HG02852 (cell line): ENCODE measurements around the gene MXRA7.
"Not testable (repeated sequence)": the region's sequence is repeated elsewhere in the genome, so short reads cannot be mapped to it uniquely, and the experiment has no call there.

Experiments
- ATAC-seq: cut with Tn5 transposase; IDR thresholded peaks from one replicate; pipeline ENCODE4 v1.9.1; 2021; ENCODE audit warnings: mild to moderate bottlenecking, moderate library complexity; ENCODE audit not compliant: unreplicated experiment

MXRA7 gene

DNA sequence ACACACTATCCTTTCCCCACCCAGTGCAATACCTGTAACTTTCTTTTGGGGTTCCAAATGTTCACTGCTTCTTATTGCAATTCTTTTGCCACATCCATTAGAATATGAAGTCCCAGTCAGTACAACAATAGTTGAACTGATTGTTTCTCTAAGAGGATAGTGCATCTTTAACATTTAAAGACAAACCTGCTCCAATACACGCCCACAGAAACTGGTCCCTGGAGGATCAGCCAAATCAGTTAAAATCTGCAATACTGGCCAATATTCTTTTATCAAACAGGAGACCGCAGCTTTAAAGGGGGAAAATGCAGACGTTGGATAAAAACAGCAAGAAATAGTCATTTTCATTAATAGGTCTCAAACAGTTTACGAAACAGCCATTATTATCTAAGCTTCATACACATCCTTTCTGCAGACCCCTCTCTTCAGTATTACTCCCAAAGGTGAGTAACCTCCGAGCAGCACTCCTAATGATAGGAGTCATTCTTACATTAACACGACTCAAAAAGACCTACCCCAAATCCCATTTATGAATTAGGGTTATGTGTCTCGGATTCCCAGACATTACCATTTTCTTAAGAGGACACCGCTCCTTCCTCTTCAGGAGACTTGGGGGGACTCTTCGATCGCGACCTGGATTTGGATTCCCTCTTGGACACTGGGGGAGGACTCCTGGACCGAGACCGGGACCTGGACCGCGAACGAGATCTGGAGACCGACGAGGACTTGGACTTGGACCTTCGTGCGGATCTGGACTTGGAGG is 25.0 kb upstream of the MXRA7 start:
- ATAC-seq, result no peak

DNA sequence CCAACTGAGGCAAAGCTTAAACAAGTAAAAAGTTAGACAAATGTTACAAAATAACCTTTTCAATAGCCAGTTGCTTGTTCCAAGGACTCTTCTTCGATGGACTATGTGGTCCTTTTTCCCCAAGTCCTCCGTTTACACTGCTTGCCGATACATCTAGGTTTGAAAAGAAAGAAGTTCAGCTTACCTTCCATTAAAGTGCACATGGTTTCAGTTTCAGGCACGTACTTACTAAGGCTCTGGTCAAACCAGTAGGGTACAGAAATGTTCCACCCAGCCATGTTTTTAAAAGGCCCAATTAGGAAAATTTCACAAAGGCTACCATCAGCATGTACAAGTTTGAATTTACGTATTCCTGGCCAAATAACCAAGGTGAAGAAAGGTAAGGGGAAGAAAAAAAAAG is 24.2 kb upstream of the MXRA7 start:
- ATAC-seq, result no peak

DNA sequence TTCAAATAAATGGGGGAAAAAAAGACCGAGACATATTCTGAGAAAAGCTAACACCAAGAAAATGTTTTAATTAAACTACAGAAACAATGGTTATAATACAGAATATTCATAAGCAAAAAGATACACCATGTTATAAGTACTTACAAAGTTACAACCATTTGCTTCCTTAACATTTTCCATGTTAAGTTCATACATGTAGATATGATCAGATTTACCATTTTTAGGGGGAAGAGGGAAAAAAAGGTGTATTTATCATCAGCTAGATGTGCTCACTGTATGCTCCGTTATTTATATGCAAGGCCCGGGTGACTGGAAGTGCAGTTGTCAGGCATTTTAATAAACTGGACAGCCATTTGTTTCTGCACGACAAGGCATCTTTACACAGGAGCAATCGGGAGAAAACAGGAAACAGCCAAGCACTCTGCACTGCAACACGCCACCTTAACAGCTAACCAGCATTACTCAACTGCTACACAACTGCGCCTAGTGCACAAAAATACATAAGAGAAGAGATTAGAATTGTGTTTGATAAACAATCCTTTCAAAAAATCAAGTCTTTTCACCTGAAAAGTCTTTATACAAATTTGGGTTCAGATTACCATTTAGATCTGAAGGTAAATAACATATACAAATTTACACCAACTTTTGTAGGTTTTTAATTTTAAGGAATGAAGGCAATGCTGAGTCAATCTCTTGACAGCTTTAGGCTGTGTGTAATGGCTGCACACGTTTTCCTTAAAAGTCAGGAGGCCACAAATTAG is 23.5 kb upstream of the MXRA7 start:
- ATAC-seq, result no peak

DNA sequence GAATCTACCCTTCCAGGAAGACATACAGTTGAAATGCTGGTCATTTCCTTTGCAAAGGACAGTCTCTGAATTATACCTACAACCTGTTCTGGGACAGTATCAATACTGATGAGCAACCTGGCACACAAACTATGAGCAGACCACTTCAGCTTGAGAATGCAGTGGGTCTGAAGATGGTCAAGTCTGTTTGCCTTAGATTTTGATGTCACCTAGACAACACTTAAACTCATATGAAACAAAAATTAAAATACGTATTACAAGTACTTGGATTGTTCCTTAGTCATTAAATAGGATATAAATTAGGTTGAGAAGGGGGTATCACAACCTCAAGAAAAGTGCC is 22.8 kb upstream of the MXRA7 start:
- no peak for ATAC-seq

DNA sequence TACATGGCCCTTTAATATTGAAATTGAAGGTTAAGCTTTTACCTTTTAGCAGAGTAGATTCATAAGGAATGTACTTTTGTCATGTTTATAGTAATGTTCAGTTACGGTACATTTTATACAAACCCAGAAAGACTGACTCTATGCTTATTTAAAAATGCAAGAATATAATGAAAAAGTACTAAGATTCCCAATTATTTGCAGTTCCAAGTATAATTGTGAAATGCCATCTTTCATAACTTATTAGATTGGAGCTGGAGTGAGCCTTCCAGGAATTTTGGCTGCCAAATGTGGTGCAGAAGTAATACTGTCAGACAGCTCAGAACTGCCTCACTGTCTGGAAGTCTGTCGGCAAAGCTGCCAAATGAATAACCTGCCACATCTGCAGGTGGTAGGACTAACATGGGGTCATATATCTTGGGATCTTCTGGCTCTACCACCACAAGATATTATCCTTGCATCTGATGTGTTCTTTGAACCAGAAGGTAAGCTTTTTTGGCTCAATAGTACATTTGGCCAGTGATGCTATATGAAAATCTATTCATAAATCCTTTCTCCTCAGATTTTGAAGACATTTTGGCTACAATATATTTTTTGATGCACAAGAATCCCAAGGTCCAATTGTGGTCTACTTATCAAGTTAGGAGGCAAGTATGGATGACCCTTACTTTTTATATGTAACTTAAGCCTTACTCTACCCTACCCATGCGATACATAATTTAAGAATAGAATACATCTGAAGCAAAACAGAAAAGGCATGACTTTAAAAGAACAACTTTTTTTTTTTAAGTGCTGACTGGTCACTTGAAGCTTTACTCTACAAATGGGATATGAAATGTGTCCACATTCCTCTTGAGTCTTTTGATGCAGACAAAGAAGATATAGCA is 22.2 kb upstream of the MXRA7 start:
- ATAC-seq, result no peak

DNA sequence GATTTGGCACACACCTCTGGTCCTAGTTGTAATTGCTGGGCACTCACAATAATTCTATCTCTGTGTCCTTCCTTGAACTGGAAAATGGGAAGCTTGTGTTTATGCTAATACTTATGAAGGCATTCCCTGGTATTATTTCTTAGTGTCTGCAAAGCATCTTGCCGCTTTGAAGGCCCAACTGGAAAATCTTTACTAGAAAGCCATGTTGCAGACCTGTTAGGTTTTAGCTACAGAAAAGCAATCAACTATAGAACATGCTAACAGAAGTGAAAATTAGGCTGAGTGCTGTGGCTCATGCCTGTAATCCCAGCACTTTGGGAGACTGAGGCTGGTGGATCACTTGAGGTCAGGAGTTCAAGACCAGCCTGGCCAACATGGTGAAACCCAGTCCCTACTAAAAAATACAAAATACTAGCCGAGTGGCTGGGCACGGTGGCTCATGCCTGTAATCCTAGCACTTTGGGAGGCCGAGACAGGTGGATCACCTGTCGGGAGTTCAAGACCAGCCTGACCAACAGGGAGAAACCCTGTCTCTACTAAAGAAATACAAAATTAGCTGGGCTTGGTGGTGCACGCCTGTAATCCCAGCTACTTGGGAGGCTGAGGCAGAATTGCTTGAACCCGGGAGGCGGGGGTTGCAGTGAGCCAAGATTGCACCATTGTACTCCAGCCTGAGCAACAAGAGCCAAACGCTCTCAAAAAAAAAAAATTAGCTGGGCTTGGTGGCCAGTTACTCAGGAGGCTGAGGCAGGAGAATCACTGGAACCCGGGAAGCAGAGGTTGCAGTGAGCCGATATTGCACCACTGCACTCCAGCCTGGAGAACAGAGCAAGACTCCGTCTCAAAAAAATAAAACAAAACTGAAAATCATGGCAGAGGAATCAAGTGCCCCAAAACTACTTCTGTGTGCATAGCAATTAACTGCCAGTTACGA is 21.3 kb upstream of the MXRA7 start:
- not testable (repeated sequence) for ATAC-seq

DNA sequence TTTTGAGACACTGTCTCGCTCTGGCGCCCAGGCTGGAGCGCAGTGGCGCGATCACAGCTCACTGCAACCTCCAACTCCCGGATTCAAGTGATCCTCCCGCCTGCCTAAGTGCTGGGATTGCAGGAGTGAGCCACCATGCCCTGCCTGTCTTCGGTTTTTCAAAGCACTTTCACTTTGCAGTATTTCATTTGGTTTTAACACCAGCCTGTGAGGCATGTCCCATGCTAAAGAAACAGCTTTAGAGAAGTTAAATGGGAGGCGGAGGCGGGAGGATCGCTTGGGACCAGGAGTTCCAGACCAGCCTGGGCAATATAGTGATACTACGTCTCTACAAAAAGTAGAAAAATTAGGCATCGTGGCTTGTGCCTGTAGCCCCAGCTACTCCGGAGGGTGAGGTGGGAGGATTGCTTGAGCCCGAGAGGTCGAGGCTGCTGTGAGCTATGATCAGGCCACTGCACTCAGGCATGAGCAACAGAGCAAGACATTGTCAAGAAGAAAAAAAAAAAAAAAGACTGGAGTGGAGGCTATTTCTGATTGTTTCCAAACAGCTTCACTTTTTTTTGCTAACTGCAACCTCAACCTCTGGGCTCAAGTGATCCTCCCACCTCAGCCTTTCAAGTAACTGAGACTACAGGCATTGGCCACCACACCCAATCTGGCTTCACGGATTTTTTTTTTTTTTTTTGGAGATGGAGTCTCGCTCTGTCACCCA is 17.1 kb upstream of the MXRA7 start:
- ATAC-seq, result no peak

DNA sequence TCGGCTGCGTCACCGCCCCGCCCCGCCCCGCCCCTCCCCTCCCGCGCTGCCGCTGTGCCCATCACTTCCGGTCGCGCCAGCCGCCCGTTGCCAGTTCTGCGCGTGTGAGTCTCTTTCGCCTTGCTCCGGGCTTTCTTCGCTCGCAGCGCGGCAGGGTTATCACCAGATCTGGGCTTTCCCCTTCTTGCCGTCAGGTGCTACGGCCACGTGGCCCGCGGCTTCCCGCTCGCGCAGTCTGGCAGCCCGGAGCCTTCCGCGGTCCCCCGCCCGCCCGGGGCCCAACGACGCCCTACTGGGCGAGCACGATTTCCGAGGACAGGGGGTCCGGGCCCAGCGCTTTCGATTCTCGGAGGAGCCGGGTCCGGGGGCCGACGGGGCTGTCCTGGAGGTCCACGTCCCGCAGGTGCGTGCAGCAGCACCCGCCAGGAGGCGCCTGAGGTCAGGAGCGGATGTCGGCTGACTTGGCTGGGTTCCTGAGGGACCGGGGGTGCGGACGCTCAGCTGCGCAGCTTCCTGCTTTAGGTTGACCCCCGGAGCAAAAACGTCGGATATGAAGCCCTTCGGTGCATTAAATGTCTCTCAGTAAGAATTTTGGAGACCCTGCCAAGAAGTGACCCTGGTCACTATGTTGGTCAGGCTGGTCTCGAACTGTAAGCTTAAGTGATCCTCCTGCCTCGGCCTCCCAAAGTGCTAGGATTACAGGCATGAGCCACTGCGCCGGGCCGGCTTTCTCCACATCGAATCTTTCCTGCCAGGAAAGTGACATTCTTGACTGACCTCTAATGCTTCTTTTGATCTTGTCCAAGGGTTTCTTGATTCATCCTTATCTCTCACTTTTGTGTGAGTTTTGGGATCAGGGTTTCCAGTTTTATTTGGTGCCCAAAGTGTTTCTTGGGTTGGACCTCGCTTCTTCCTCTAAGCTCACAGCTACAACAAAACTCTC is 16.3 kb upstream of the MXRA7 start, which contains the start of gene METTL23:
Gene METTL23, plus strand, starts transcription at position 64 of the 943 bp plus-strand sequence. CDS start 2,872 bp downstream, outside the sequence.
- peak; percentile 48 for ATAC-seq

DNA sequence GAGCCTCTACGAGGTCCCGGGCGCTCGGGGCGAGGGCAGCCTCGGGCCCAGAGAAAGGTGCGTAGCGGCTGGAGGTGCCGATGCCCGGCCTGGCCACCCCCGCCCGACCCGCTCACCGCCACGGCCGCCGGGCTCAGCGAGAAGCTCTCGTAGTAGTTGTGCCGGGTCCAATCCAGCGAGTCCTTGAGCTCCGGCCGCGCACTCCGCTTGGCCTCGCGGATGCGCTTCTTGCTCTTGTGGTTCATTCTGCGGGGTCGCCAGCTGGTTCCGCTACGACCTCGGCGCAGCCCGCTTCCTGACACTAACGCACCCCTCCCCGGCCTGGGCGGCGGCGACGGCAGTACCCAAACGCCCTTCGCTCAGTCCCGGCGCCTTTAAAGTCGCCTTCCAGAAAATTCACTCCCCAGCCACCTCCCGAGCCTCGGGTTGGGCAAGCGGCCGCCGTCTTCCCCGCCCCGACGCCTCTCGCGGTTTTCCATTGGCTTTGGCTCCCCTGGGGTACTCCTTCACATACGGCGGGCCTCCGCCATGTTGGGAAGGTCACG is 15.5 kb upstream of the MXRA7 start, which contains the start of gene JMJD6:
Gene JMJD6, minus strand, starts transcription at position 376 of the 545 bp plus-strand sequence. Its CDS starts 131 bp downstream, at position 245.
- ATAC-seq, result peak; percentile 64

DNA sequence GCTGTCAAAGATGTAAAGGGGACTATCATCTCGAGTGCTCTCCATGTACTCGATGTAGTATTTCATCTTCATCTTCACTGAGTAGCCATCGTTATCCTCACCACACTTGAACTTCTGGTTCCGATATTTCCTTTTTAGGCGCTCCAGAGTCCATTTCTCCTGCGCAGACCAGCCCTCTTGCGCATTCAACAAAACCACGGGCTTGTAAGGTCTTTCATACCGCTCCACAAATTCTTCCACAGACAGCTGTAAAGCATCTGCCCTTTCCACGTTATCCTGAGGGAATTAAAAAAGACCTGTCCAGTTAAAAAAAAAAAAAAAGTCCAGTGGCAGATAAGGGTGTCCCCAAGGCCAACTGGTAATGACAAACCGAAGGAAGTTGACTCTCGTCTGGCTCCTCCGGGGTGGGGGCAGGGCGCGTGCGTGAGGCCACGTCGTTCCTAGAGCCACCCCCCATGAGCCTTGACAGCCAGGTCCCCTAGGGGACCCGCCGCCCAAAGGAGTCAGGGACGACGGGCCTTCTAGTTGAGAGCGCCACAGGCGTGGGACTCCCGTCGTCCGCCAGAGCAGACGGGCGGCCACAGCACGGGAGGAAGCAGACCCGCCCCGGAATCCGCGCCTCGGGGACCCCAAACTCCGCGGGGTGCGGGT is 14.9 kb upstream of the MXRA7 start:
- ATAC-seq, result peak; percentile 31

DNA sequence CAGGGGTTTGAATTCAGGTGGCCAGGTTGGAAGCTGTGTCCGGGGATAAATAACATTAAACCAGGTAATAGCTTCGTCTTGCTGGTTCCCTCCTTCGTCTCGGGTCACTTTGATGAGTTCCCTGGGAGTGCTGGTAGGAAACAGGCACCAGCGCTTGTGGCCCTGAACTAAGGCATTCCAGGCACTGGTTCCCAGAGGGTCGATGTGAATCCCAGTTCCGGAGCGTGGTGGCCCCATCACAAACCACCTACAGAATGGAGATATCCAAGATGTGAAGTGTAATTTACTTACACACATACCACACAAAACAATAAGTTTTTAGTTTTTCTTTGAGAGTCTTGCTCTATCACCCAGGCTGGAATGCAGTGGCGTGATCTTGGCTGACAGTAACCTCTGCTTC is 13.0 kb upstream of the MXRA7 start:
- no peak for ATAC-seq

DNA sequence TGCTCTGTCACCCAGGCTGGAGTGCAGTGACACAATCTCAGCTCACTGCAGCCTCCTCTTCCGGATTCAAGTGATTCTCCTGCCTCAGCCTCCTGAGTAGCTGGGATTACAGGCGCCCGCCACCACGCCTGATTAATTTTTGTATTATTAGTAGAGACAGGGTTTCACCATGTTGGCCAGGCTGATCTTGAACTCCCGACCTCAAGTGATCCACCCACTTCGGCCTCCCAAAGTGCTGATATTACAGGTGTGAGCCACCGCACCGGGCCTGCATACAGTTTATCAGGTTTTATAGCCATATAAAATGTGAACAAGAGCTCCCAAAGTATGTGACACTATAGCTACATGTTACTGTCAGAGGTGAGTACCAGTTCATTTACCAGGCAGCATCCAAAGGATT is 12.2 kb upstream of the MXRA7 start:
- not testable (repeated sequence) for ATAC-seq

DNA sequence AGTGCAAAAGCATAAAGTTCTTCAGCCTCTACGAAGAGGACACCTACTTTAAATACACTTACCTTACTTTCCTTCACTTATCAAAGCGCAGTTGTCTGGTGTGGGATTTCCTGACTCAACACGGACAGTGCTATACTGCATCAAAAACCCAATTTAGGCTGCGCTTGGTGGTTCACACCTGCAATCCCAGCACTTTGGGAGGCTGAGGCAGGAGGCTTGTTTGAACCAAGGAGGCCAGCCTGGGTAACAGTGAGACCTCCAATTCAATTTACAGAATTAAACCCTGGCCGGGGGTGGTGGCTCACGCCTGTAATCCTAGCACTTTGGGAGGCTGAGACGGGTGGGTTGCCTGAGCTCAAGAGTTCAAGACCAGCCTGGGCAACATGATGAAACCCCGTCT is 11.5 kb upstream of the MXRA7 start:
- no peak for ATAC-seq

DNA sequence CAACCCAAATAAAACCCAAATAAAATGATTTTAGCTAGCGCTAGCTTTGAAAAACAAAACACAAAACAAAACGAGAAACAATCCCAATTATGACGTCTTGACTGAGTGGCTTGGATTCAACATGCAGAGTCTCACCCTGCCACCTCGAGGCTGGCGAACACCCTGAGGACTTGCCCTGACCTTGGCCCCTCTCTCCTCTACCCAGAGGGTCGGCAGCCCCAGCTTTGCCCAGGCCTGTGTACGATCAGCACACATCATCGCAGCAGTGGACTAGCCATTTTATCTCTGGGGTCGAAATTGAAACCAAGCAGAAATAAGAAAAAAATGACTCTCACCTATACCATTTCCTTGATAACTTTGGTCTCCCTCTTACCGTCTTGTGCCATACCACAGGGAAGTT is 10.7 kb upstream of the MXRA7 start:
- ATAC-seq, result no peak

DNA sequence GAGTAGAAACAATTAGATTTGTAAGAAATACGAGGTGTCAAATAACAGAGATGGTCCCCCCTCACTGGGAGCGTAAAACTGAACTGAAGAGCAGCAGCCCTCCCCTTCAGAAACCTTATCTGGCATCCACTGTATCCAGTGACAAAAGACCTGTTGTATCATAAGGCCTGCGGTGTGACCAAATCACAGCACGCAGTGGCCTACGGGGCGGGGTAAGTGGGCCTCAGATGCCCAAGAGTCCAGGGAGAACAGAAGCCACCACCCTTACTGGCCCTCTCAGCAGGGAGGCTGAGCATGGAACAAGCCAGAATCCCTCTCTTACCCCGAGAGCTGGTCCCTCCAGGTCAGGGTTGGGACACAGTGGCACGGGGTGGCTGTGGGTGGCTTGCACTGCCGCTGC is 10.2 kb upstream of the MXRA7 start:
- ATAC-seq, result no peak

DNA sequence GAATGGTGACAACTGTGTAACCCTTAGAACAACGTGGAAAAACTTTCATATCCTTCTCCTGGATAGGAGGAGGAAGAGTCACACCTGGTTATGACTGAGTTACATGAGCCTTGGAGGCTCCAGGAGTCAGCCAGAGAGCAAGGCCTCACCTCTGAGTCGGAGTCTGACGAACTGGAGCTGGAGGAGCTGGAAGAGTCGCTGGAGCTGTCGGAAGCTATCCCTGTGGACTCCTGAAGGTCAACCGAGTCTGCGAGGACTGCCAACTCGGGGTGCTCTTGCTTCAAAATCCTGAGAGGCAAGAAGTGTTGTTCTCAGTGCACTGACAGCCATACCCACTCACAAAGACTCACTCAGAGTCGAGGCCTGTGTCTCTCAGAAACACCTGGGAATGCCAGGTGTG is 9.4 kb upstream of the MXRA7 start:
- no peak for ATAC-seq

DNA sequence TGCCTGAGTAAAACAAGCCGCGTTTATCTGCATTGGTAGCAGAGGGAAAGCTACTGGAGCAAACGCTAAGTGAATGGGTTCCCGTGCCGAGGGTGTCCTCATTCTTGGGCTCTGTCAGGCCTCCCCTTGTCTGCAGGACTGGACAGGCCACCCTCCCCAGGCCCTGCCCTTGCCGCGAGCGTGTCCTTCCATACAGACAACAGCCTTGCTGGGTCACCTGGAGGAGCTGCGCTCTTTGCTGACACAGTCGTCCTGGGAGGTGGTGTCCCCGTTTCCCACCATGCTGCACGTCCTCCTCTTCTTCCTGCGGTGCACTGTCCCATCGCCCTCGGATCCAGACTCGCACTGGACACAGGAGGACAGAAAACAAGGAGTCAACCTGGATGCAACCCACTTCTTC is 7.8 kb upstream of the MXRA7 start:
- ATAC-seq, result no peak

DNA sequence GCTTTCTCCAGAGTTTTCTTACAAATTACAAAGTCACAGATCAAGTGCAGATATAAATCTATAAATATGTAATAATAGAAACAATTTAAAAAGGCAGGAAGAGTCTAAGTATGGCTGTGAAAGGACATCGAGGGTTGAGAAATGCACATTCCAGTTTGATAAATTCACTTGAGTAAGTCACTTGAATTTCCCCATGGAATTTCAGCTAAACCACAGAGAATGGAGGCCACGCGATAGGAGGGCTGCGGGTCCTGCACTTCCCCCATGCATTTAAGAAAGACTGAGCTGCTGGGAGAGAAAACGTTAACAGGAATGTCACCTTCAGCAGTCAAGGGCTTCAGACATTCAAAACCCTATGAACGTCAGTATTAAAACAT is 6.1 kb upstream of the MXRA7 start:
- ATAC-seq, result no peak
